KMS-11 (cell line): ENCODE measurements around the gene POLQ.

Experiments
- H2AFZ ChIP-seq: fragments of 200-600 bp; sonication (generic); 2 replicates; pipeline ENCODE4 v1.6.1; 2016; ENCODE audit warnings: antibody characterized with exemption, mixed run types, low read depth
- H3K27ac ChIP-seq: fragments of 200-600 bp; sonication (generic); 2 replicates; pipeline ENCODE4 v1.6.1; 2016; ENCODE audit warnings: mild to moderate bottlenecking, mixed run types
- H3K27me3 ChIP-seq: fragments of 200-600 bp; sonication (generic); 2 replicates; pipeline ENCODE4 v1.6.1; 2017; ENCODE audit warnings: mild to moderate bottlenecking, low read depth, mixed run types, moderate library complexity; ENCODE audit not compliant: insufficient read depth
- H3K36me3 ChIP-seq: fragments of 200-600 bp; sonication (generic); 2 replicates; pipeline ENCODE4 v1.6.1; 2017; ENCODE audit warnings: mild to moderate bottlenecking, mixed run types; ENCODE audit not compliant: insufficient read depth
- H3K4me1 ChIP-seq: fragments of 200-600 bp; sonication (generic); 2 replicates; pipeline ENCODE4 v1.6.1; 2016; ENCODE audit warnings: mild to moderate bottlenecking, low read depth, mixed run types; ENCODE audit not compliant: poor library complexity, severe bottlenecking
- H3K4me2 ChIP-seq: fragments of 200-600 bp; sonication (generic); 2 replicates; pipeline ENCODE4 v1.7.0; 2016; ENCODE audit warnings: mild to moderate bottlenecking, mixed run types
- H3K4me3 ChIP-seq: fragments of 200-600 bp; sonication (generic); IDR thresholded peaks from 2 replicates; pipeline ENCODE4 v1.6.1; 2017; ENCODE audit warnings: low read depth, low read length, mixed read lengths; ENCODE audit not compliant: insufficient read depth
- H3K79me2 ChIP-seq: fragments of 200-600 bp; sonication (generic); 2 replicates; pipeline ENCODE4 v1.6.1; 2016; ENCODE audit warnings: low read depth, mixed run types; ENCODE audit not compliant: insufficient read depth
- H3K9ac ChIP-seq: fragments of 200-600 bp; sonication (generic); 2 replicates; pipeline ENCODE4 v1.6.1; 2016; ENCODE audit warnings: mild to moderate bottlenecking, mixed run types
- H4K20me1 ChIP-seq: fragments of 200-600 bp; sonication (generic); 2 replicates; pipeline ENCODE4 v1.6.1; 2016; ENCODE audit warnings: mild to moderate bottlenecking, mixed run types; ENCODE audit not compliant: insufficient read depth
- TF ChIP-seq, protein P1 (sequence below): fragments of 200-600 bp; sonication (generic); conservative IDR thresholded peaks from 2 replicates; pipeline ENCODE4 v1.6.1; 2017; ENCODE audit warnings: low read depth, mild to moderate bottlenecking, antibody characterized with exemption, low read length, moderate library complexity, mixed read lengths

POLQ gene

GRCh38 chr3:121490161-121490560 is 55.6 kb downstream of the POLQ start:
- Histone ChIP-seq H3K36me3 (peaks cover 4% of the 10 kb centered on the region; the same call in 1 of the 2 replicates), H3K4me1 (no peaks in the 10 kb centered on the region), H3K27me3 (no peaks in the 10 kb centered on the region), H3K4me2 (no peak overlapping the region), H3K9ac (no peak overlapping the region), H3K79me2 (no peaks in the 10 kb centered on the region), H4K20me1 (no peaks in the 10 kb centered on the region), H3K27ac (no peak overlapping the region), H3K4me3 (no peak overlapping the region), H2AFZ (no peak overlapping the region)
- TF ChIP-seq, protein P1, sequence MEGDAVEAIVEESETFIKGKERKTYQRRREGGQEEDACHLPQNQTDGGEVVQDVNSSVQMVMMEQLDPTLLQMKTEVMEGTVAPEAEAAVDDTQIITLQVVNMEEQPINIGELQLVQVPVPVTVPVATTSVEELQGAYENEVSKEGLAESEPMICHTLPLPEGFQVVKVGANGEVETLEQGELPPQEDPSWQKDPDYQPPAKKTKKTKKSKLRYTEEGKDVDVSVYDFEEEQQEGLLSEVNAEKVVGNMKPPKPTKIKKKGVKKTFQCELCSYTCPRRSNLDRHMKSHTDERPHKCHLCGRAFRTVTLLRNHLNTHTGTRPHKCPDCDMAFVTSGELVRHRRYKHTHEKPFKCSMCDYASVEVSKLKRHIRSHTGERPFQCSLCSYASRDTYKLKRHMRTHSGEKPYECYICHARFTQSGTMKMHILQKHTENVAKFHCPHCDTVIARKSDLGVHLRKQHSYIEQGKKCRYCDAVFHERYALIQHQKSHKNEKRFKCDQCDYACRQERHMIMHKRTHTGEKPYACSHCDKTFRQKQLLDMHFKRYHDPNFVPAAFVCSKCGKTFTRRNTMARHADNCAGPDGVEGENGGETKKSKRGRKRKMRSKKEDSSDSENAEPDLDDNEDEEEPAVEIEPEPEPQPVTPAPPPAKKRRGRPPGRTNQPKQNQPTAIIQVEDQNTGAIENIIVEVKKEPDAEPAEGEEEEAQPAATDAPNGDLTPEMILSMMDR, result no peak

- Histone ChIP-seq H3K4me1 (no peaks in the 10 kb centered on the region), H4K20me1 (no peaks in the 10 kb centered on the region), H2AFZ (no peak overlapping the region), H3K9ac (no peak overlapping the region), H3K79me2 (no peaks in the 10 kb centered on the region), H3K4me3 (no peak overlapping the region), H3K4me2 (no peak overlapping the region), H3K27ac (no peak overlapping the region), H3K36me3 (peaks cover 7% of the 10 kb centered on the region; the same call in 1 of the 2 replicates), H3K27me3 (no peaks in the 10 kb centered on the region)
- TF ChIP-seq, protein P1, result no peak
Observed at GRCh38 chr3:121488628-121489027, 57.2 kb downstream of the POLQ start.

GRCh38 chr3:121483290-121483689 is 62.5 kb downstream of the POLQ start:
- no peaks in the 10 kb centered on the region for H4K20me1 ChIP-seq
- no peaks in the 10 kb centered on the region for H3K27me3 ChIP-seq
- H3K4me1 ChIP-seq, result no peaks in the 10 kb centered on the region
- no peak overlapping the region for H3K27ac ChIP-seq
- H3K36me3 ChIP-seq, result peaks cover 15% of the 10 kb centered on the region; the same call in 1 of the 2 replicates
- no peaks in the 10 kb centered on the region; the same call in 1 of the 2 replicates for H3K79me2 ChIP-seq
- no peak overlapping the region for H3K9ac ChIP-seq
- no peak overlapping the region for H3K4me3 ChIP-seq
- no peak overlapping the region for H2AFZ ChIP-seq
- no peak overlapping the region for H3K4me2 ChIP-seq
- TF ChIP-seq, protein P1, result no peak

DNA sequence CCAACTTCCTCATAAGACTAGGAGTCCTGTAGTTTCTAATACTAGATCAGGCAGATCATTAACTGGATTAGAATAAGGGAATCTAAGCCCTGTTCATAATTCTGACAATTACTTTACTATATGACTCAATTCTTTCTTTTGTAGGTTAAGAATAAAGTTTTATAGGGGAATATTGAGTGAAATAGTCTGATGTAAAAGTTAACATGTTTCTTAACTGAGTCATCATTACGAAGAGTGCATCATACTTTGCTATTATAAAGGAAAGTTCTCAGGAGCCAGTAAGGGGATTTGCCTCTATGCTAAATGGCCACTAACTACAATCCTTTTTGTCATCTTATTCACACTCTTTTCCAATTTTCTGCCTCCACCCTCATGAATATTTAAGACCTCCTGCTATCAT is 63.1 kb downstream of the POLQ start:
- no peaks in the 10 kb centered on the region for H3K4me1 ChIP-seq
- H3K9ac ChIP-seq, result no peak overlapping the region
- no peak overlapping the region for H3K4me2 ChIP-seq
- no peaks in the 10 kb centered on the region for H4K20me1 ChIP-seq
- H3K27ac ChIP-seq, result no peak overlapping the region
- peaks cover 15% of the 10 kb centered on the region; the same call in 1 of the 2 replicates for H3K36me3 ChIP-seq
- TF ChIP-seq, protein P1, result no peak
- H3K4me3 ChIP-seq, result no peak overlapping the region
- no peak overlapping the region for H2AFZ ChIP-seq
- no peaks in the 10 kb centered on the region; the same call in 1 of the 2 replicates for H3K79me2 ChIP-seq
- no peaks in the 10 kb centered on the region for H3K27me3 ChIP-seq
